Ishikawa (cell line): ENCODE data around the gene B4GALT5.

Experiments
- CEBPB ChIP-seq: IDR thresholded peaks from 2 replicates; pipeline ENCODE4 v1.6.1; 2012
- CREB1 ChIP-seq: IDR thresholded peaks from 2 replicates; pipeline ENCODE4 v1.6.1; 2012; ENCODE audit warnings: low read depth
- EP300 ChIP-seq: IDR thresholded peaks from 2 replicates; pipeline ENCODE4 v1.6.1; 2012; ENCODE audit warnings: borderline replicate concordance
- FOXM1 ChIP-seq: IDR thresholded peaks from 2 replicates; pipeline ENCODE4 v1.6.1; 2012; ENCODE audit warnings: low read depth, borderline replicate concordance
- MAX ChIP-seq: IDR thresholded peaks from 2 replicates; pipeline ENCODE4 v1.6.1; 2012
- RAD21 ChIP-seq: IDR thresholded peaks from 2 replicates; pipeline ENCODE4 v1.6.1; 2012; ENCODE audit warnings: low read depth
- REST ChIP-seq: IDR thresholded peaks from 2 replicates; pipeline ENCODE4 v1.6.1; 2012; ENCODE audit warnings: low read depth, mild to moderate bottlenecking
- TAF1 ChIP-seq: IDR thresholded peaks from 2 replicates; pipeline ENCODE4 v1.6.1; 2012; ENCODE audit warnings: low read depth, mild to moderate bottlenecking
- TCF12 ChIP-seq: IDR thresholded peaks from 2 replicates; pipeline ENCODE4 v1.6.1; 2012; ENCODE audit warnings: low read depth

- no peak for TF ChIP-seq MAX
- no peak for TF ChIP-seq TAF1
- TF ChIP-seq REST: no peak
- no peak for TF ChIP-seq CEBPB
- no peak for TF ChIP-seq FOXM1
- no peak for TF ChIP-seq EP300
- no peak for TF ChIP-seq TCF12
- no peak for TF ChIP-seq RAD21
- no peak for TF ChIP-seq CREB1
Measured at GRCh38 chr20:49599746-49600113, 113.9 kb downstream of the B4GALT5 start.
